Bone marrow (tissue), 2 donors: Measurements from ENCODE around the gene CCDC74B.
"Not testable (repeated sequence)": the region's sequence is repeated elsewhere in the genome, so short reads cannot be mapped to it uniquely, and the experiment has no call there.

ENCODE experiments used
- DNase-seq, 2 donors: peaks; one replicate each; lab custom pipeline; 2025; lab: John Stamatoyannopoulos, UW

CCDC74B gene

DNA sequence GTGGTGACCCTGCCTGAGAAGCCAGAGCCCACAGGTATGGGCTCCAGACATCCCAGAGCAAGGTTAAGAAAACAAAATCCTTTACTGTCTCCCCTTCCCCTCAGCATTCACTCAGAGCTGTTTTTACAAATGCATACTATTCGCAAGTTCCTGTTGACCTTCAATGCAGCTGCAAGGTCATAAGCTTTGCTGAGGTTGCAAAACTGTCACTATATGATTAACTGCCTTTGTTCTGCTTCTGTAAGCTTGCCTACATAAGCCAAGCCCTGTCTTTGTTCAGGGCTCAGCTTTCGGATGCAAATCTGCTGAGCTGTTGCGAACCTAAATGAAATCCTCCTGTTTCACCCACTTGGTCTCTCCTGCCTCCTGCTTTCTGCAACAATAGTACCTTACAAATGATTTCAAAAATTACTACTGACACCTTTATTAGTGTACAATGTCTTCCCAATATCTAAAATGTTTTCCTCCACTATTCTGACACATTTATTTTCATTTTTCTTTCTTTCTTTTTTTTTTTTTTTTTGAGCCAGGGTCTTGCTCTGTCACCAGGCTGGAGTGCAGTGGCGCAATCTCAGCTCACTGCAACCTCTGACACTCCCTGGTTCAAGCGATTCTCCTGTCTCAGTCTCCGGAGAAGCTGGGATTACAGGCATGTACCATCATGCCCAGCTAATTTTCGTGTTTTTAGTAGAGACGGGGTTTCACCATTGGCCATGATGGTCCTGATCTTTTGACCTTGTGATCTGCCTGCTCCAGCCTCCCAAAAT is 42.1 kb downstream of the CCDC74B start:
- DNase-seq: not testable (repeated sequence)
